HepG2 (cell line): ENCODE data around the gene DTX2. TPM values are rescaled to one million over a fixed set of nuclear protein-coding genes. Genes with fewer than 3 reads are reported as not detected.
"Not testable (repeated sequence)": the region's sequence is repeated elsewhere in the genome, so short reads cannot be mapped to it uniquely, and the experiment has no call there.

Source experiments
- ATAC-seq: fragments of 200-7000 bp; cut with Tn5 transposase; 3 replicates; pipeline ENCODE4 v1.9.1; 2020; ENCODE audit warnings: mild to moderate bottlenecking, moderate library complexity
- BruUV-seq: library from RNA; stranded (reverse); fragments of 400-500 nt; replicated peaks from 2 replicates; lab custom pipeline; 2021; lab: Mats Ljungman, UMichigan
- CTCF ChIA-PET: fragments of 300-600 bp; formaldehyde crosslinking; extraction: SDS; loops from one replicate; lab custom pipeline; 2021; ENCODE audit warnings: low total read pairs, inconsistent platforms, low intra/inter-chr PET ratio; lab: Yijun Ruan, JAX
- POLR2A ChIA-PET: fragments of 350-600 bp; sonication (Branson Sonifier 250); formaldehyde crosslinking; loops from one replicate; lab custom pipeline; 2020; ENCODE audit warnings: antibody characterized with exemption, inconsistent platforms; lab: Yijun Ruan, JAX
- DNase-seq: peaks from one replicate; pipeline ENCODE4 v3.0.0-alpha.2; 2015; ENCODE audit warnings: low spot score
- FAIRE-seq: peaks from 3 replicates; lab custom pipeline; 2011; peaks lifted over from hg19 to GRCh38; lab: Jason Lieb, UNC
- H2AFZ ChIP-seq: one replicate; pipeline ENCODE4 v1.6.1; 2011; ENCODE audit warnings: low read length, inconsistent platforms
- H3K27ac ChIP-seq: fragments of 300-600 bp; 3 replicates; pipeline ENCODE4 v1.8.0; 2011; ENCODE audit warnings: mixed run types, mild to moderate bottlenecking, mixed read lengths, low read length, inconsistent platforms; ENCODE audit not compliant: insufficient read depth; ENCODE audit errors: extremely low read length
- H3K27me3 ChIP-seq, 2 experiments: fragments of 200-600 bp in 1 of 2; 2 replicates in 1 of 2; 3 replicates in 1 of 2; pipeline versions ENCODE4 v1.6.0 to v1.8.0; 2011; ENCODE audit warnings: low read length in 2 of 2, mild to moderate bottlenecking in 2 of 2, moderate library complexity in 2 of 2, inconsistent platforms in 1 of 2; ENCODE audit not compliant: insufficient read depth in 2 of 2, control insufficient read depth in 1 of 2
- H3K36me3 ChIP-seq, 2 experiments: fragments of 200-600 bp in 1 of 2; replicated peaks in 1 of 2; 2 replicates in 1 of 2; 3 replicates in 1 of 2; pipeline versions ENCODE4 v1.5.1 to v1.8.0; 2011; ENCODE audit warnings: low read length in 2 of 2, inconsistent platforms in 1 of 2; ENCODE audit not compliant: insufficient read depth in 2 of 2, control insufficient read depth in 1 of 2
- H3K4me1 ChIP-seq: 2 replicates; pipeline ENCODE4 v1.5.1; 2012; ENCODE audit warnings: low read length, inconsistent platforms; ENCODE audit not compliant: insufficient read depth
- H3K4me2 ChIP-seq: 2 replicates; pipeline ENCODE4 v1.6.0; 2011; ENCODE audit warnings: low read depth, low read length, inconsistent platforms
- H3K4me3 ChIP-seq, 3 experiments: fragments of 200-600 bp in 1 of 3; sonication (generic), shearing (Covaris generic) in 1 of 3; replicated peaks in 1 of 3; 2 replicates each; pipeline ENCODE4 v1.5.1; 2011 to 2016; ENCODE audit warnings: low read length in 3 of 3, inconsistent platforms in 2 of 3, low read depth in 2 of 3, mild to moderate bottlenecking in 2 of 3, control low read depth in 1 of 3, mixed read lengths in 1 of 3; ENCODE audit not compliant: insufficient read depth in 1 of 3
- H3K79me2 ChIP-seq: one replicate; pipeline ENCODE4 v1.6.1; 2011; ENCODE audit warnings: low read length, inconsistent platforms; ENCODE audit not compliant: insufficient read depth
- H3K9ac ChIP-seq: 2 replicates; pipeline ENCODE4 v1.6.0; 2011; ENCODE audit warnings: mild to moderate bottlenecking, low read depth, low read length, inconsistent platforms; ENCODE audit not compliant: insufficient read depth
- H3K9me3 ChIP-seq: 2 replicates; pipeline ENCODE4 v1.5.1; 2012; ENCODE audit warnings: mild to moderate bottlenecking, low read length
- H4K20me1 ChIP-seq: 2 replicates; pipeline ENCODE4 v1.6.0; 2011; ENCODE audit warnings: inconsistent platforms, mild to moderate bottlenecking, low read length, moderate library complexity; ENCODE audit not compliant: insufficient read depth
- WGBS: methylation state at CpG from one replicate; pipeline ENCODE4 v1.1.6; 2017; ENCODE audit warnings: low lambda C conversion rate; 5-methylcytosine and 5-hydroxymethylcytosine counted together
- in situ Hi-C: cut with HindIII; loops from 2 replicates; pipeline ENCODE4 v1.10.0; 2017; ENCODE audit warnings: low pct_unique_long_range_greater_than_20kb; ENCODE audit not compliant: extremely low pct_ligation_motif_present
- intact Hi-C: fragments of 100-400 bp; cut with micrococcal nuclease; formaldehyde crosslinking; loops from one replicate; pipeline ENCODE4 v1.10.0; 2022; ENCODE audit not compliant: unreplicated experiment
- polyA plus RNA-seq, 8 experiments: library from polyadenylated mRNA; depleted of rRNA in 3 of 8; stranded (reverse) in 7 of 8; unstranded in 1 of 8; fragments of >200 nt; fragmentation: Illumina TruSeq in 4 of 8; extraction: Trizol in 4 of 8; gene quantifications; 2 replicates each; pipeline versions ENCODE4 v1.2.1 to v1.2.3, GENCODE V29; 2011 to 2016; ENCODE audit warnings: low read depth in 4 of 8, missing spikeins in 1 of 8, mixed read lengths in 1 of 8; ENCODE audit not compliant: insufficient read depth in 1 of 8
- total RNA-seq, 5 experiments: library from RNA; depleted of rRNA; stranded (reverse); fragments of >200 nt; fragmentation: Illumina TruSeq; extraction: Trizol; gene quantifications; 2 replicates each; pipeline ENCODE4 v1.2.3, GENCODE V29; 2016; ENCODE audit warnings: low read depth in 1 of 5

The DTX2 gene
- total and polyA plus RNA-seq, 2 of the 13 experiments (the other 11 are each of a cell fraction or from before 2014, with no cell fraction given): 5.5 to 6.2 TPM

- ATAC-seq, BruUV-seq, H3K9me3 ChIP-seq, intact Hi-C loops, FAIRE-seq, H3K4me2 ChIP-seq, H3K4me3 ChIP-seq, H3K36me3 ChIP-seq, H3K27ac ChIP-seq, H3K4me1 ChIP-seq, CTCF ChIA-PET, H4K20me1 ChIP-seq, POLR2A ChIA-PET, H2AFZ ChIP-seq, DNase-seq, H3K27me3 ChIP-seq, in situ Hi-C loops, H3K9ac ChIP-seq, H3K79me2 ChIP-seq: not testable (repeated sequence)
- WGBS: 68% methylated on average over 16 of the region's 20 CpGs
Measured at GRCh38 chr7:76460767-76461166, 742 bp upstream of the DTX2 start.

- H3K36me3 ChIP-seq, H3K79me2 ChIP-seq, DNase-seq, H3K9ac ChIP-seq, H3K4me1 ChIP-seq, H3K27ac ChIP-seq, in situ Hi-C loops, CTCF ChIA-PET, POLR2A ChIA-PET, H3K4me3 ChIP-seq, H4K20me1 ChIP-seq, H3K27me3 ChIP-seq, H3K9me3 ChIP-seq, intact Hi-C loops, H2AFZ ChIP-seq, H3K4me2 ChIP-seq: not testable (repeated sequence)
- ATAC-seq (peak; percentile 45), FAIRE-seq (peak; percentile 49)
- no CpG with 5 or more reads among the region's 17 CpGs for WGBS
- TSS peak; percentile 72 for BruUV-seq
Measured at GRCh38 chr7:76462271-76462882, 868 bp downstream of the DTX2 start.

- ATAC-seq, H3K36me3 ChIP-seq, H4K20me1 ChIP-seq, intact Hi-C loops, H3K27me3 ChIP-seq, DNase-seq, H3K79me2 ChIP-seq, CTCF ChIA-PET, BruUV-seq, H3K4me3 ChIP-seq, POLR2A ChIA-PET, H3K9ac ChIP-seq, H3K4me1 ChIP-seq, H3K9me3 ChIP-seq, FAIRE-seq, H3K27ac ChIP-seq, in situ Hi-C loops, H3K4me2 ChIP-seq, H2AFZ ChIP-seq: not testable (repeated sequence)
- WGBS: 91% methylated on average over 5 of the region's 5 CpGs
Measured at GRCh38 chr7:76464959-76465358, 3.5 kb downstream of the DTX2 start.

GRCh38 chr7:76465950-76466349, 4.4 kb downstream of the DTX2 start:
- ATAC-seq, H3K4me3 ChIP-seq, H3K27ac ChIP-seq, H3K79me2 ChIP-seq, H3K4me2 ChIP-seq, BruUV-seq, H2AFZ ChIP-seq, intact Hi-C loops, POLR2A ChIA-PET, FAIRE-seq, H4K20me1 ChIP-seq, DNase-seq, H3K36me3 ChIP-seq, H3K9ac ChIP-seq, H3K4me1 ChIP-seq, H3K9me3 ChIP-seq, in situ Hi-C loops, CTCF ChIA-PET, H3K27me3 ChIP-seq: not testable (repeated sequence)
- WGBS: no CpG with 5 or more reads among the region's 8 CpGs
